ENCODE data around the gene CRACR2A.

CRACR2A gene

GRCh38 chr12:3747543-3747942 is 5.4 kb downstream of the CRACR2A start:
- no peak for DNase-seq (ENCODE audit: low read depth)
- no peak for TF ChIP-seq CTCF (IDR thresholded peaks at IDR 0.05; ENCODE audit: low read depth, low read length, missing control alignments)
- no peak overlapping the region for H3K4me3 ChIP-seq (ENCODE audit: low read depth, low read length)

- TF ChIP-seq CTCF (IDR thresholded peaks at IDR 0.05; ENCODE audit: low read depth, low read length, missing control alignments), result no peak
- H3K4me3 ChIP-seq (ENCODE audit: low read depth, low read length), result no peak overlapping the region
- DNase-seq (ENCODE audit: low read depth), result no peak
These were observed 6.2 kb downstream of the CRACR2A start for GRCh38 chr12:3746758-3747157.

- TF ChIP-seq CTCF (IDR thresholded peaks at IDR 0.05; ENCODE audit: low read depth, low read length, missing control alignments), result no peak
- H3K4me3 ChIP-seq (ENCODE audit: low read depth, low read length), result no peak overlapping the region
- DNase-seq (ENCODE audit: low read depth), result no peak
These were observed 7.8 kb downstream of the CRACR2A start for GRCh38 chr12:3745152-3745551.

- no peak for TF ChIP-seq CTCF (IDR thresholded peaks at IDR 0.05; ENCODE audit: low read depth, low read length, missing control alignments)
- no peak overlapping the region for H3K4me3 ChIP-seq (ENCODE audit: low read depth, low read length)
- DNase-seq (ENCODE audit: low read depth), result no peak
These were observed 8.5 kb downstream of the CRACR2A start for GRCh38 chr12:3744229-3744901.

GRCh38 chr12:3743803-3744202 is 9.1 kb downstream of the CRACR2A start:
- peak; percentile 12 for DNase-seq (ENCODE audit: low read depth)
- no peak for TF ChIP-seq CTCF (IDR thresholded peaks at IDR 0.05; ENCODE audit: low read depth, low read length, missing control alignments)
- H3K4me3 ChIP-seq (ENCODE audit: low read depth, low read length), result no peak overlapping the region

DNA sequence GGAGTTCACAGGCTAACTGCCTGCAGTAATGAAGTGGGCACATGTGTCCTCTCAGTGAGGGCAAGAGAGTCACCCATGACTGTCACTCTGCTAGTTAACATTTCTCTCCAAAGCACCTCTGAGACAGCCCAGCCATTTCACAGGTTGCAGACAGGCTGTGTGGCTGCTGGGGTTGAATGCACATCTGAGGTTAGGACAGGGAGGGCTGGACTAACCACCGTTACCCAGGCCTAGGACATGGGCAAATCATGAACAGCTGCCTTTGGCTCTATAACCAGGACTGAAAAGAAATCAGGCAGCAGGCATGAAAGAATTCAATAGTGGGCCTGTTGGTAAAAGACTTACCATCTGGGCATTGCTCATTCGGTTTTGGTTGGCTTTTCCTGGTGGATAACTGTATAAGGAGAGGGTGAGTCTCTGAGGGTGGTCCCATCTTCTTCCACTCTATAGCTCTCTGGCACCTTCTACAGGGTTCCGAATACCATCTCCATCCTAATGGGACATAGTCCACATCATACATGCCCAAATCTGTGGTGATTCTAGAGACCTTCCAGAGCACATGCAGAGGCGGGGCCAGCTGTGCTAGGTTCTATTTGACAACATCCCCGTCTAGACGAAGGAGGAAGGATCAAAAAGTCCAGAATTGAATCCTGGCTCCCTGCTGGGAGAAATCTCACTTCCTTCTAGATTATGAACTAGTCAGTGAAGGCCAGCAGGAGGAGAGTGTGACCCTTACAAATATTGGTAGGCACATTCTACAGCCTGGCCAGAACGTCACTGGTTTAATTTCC is 10.8 kb downstream of the CRACR2A start:
- no peak for TF ChIP-seq CTCF (IDR thresholded peaks at IDR 0.05; ENCODE audit: low read depth, low read length, missing control alignments)
- H3K4me3 ChIP-seq (ENCODE audit: low read depth, low read length), result no peak overlapping the region
- DNase-seq (ENCODE audit: low read depth), result no peak
